Endothelial cell of umbilical vein (primary cell): Measurements from ENCODE around the gene KIAA1217. TPM values are rescaled to one million over a fixed set of nuclear protein-coding genes. Genes with fewer than 3 reads are reported as not detected.

Experiments used
- BruUV-seq: library from RNA; stranded (reverse); fragments of 400-500 nt; replicated peaks from 2 replicates; lab custom pipeline; 2021; lab: Mats Ljungman, UMichigan
- CTCF ChIA-PET: fragments of 300-600, 350-600 bp; sonication (Branson Sonifier 250); formaldehyde crosslinking; loops from one replicate; lab custom pipeline; 2021; ENCODE audit warnings: antibody characterized with exemption, inconsistent platforms; lab: Charles Lee
- POLR2A ChIA-PET: fragments of 300-600, 350-600 bp; sonication (Branson Sonifier 250); formaldehyde crosslinking; loops from one replicate; lab custom pipeline; 2021; ENCODE audit warnings: antibody characterized with exemption, inconsistent platforms; lab: Charles Lee
- DNase-seq: peaks from one replicate; pipeline ENCODE4 v3.0.0-alpha.2; 2011; ENCODE audit warnings: low read depth, low spot score
- FAIRE-seq: peaks from 2 replicates; lab custom pipeline; 2011; peaks lifted over from hg19 to GRCh38; lab: Jason Lieb, UNC
- H2AFZ ChIP-seq: 2 replicates; pipeline ENCODE4 v1.6.0; 2012; ENCODE audit warnings: low read depth, low read length, control low read depth, inconsistent platforms
- H3K27ac ChIP-seq: 2 replicates; pipeline ENCODE4 v1.5.1; 2011; ENCODE audit warnings: low read depth, mild to moderate bottlenecking, control low read depth, low read length, moderate library complexity; ENCODE audit not compliant: insufficient read depth
- H3K27me3 ChIP-seq, 2 experiments: 2 replicates each; pipeline versions ENCODE4 v1.6.0 to v1.6.1; 2011; ENCODE audit warnings: low read length in 2 of 2, mixed read lengths in 1 of 2; ENCODE audit not compliant: control insufficient read depth in 2 of 2, insufficient read depth in 2 of 2
- H3K36me3 ChIP-seq, 2 experiments: 2 replicates in 1 of 2; 3 replicates in 1 of 2; pipeline ENCODE4 v1.5.1; 2011; ENCODE audit warnings: low read length in 2 of 2, mild to moderate bottlenecking in 1 of 2, moderate library complexity in 1 of 2; ENCODE audit not compliant: control insufficient read depth in 2 of 2, insufficient read depth in 2 of 2; ENCODE audit errors: extremely low read depth in 1 of 2
- H3K4me1 ChIP-seq: 3 replicates; pipeline ENCODE4 v1.5.1; 2011; ENCODE audit warnings: mild to moderate bottlenecking, low read length; ENCODE audit not compliant: control insufficient read depth, insufficient read depth; ENCODE audit errors: extremely low read depth
- H3K4me2 ChIP-seq: 2 replicates; pipeline ENCODE4 v1.6.1; 2011; ENCODE audit warnings: low read length, control low read depth, mixed read lengths; ENCODE audit not compliant: insufficient read depth
- H3K4me3 ChIP-seq, 3 experiments: fragments of 200-600 bp in 1 of 3; sonication (generic), shearing (Covaris generic) in 1 of 3; replicated peaks in 1 of 3; 2 replicates each; pipeline ENCODE4 v1.5.1; 2011 to 2016; ENCODE audit warnings: control low read depth in 3 of 3, low read length in 3 of 3, mild to moderate bottlenecking in 2 of 3, inconsistent platforms in 1 of 3, low read depth in 1 of 3, moderate library complexity in 1 of 3; ENCODE audit not compliant: insufficient read depth in 1 of 3
- H3K79me2 ChIP-seq: 2 replicates; pipeline ENCODE4 v1.6.0; 2012; ENCODE audit warnings: low read length, inconsistent platforms; ENCODE audit not compliant: control insufficient read depth, insufficient read depth
- H3K9ac ChIP-seq: replicated peaks from 2 replicates; pipeline ENCODE3; 2011; ENCODE audit warnings: low read length, control low read depth; ENCODE audit not compliant: insufficient read depth; ENCODE audit errors: extremely low read depth
- H3K9me1 ChIP-seq: replicated peaks from 3 replicates; pipeline ENCODE4 v1.6.0; 2011; ENCODE audit warnings: mild to moderate bottlenecking, low read length; ENCODE audit not compliant: control insufficient read depth, insufficient read depth; ENCODE audit errors: extremely low read depth
- H3K9me3 ChIP-seq: replicated peaks from 2 replicates; pipeline ENCODE4 v1.5.1; 2012; ENCODE audit warnings: low read length, inconsistent platforms; ENCODE audit not compliant: control insufficient read depth, insufficient read depth
- H4K20me1 ChIP-seq: replicated peaks from 2 replicates; pipeline ENCODE3; 2011; ENCODE audit warnings: mild to moderate bottlenecking, low read length; ENCODE audit not compliant: control insufficient read depth, insufficient read depth; ENCODE audit errors: extremely low read depth
- CTCF ChIP-seq, 2 donors: IDR thresholded peaks; 1 replicate in 1 of 2; 2 replicates in 1 of 2; pipeline ENCODE4 v1.5.1; 2011; ENCODE audit warnings: low read length in 2 of 2, mild to moderate bottlenecking in 2 of 2, moderate library complexity in 2 of 2, control low read depth in 1 of 2, inconsistent platforms in 1 of 2, low read depth in 1 of 2; ENCODE audit not compliant: insufficient read depth in 1 of 2; ENCODE audit errors: extremely low read depth in 1 of 2
- EZH2 ChIP-seq: IDR thresholded peaks from 2 replicates; pipeline ENCODE4 v1.6.1; 2012; ENCODE audit warnings: borderline replicate concordance, low read depth, mild to moderate bottlenecking, moderate library complexity, low read length, inconsistent platforms; ENCODE audit not compliant: severe bottlenecking
- FOS ChIP-seq: IDR thresholded peaks from 2 replicates; pipeline ENCODE4 v1.6.1; 2011; ENCODE audit warnings: mild to moderate bottlenecking, low read length, moderate library complexity, borderline replicate concordance; ENCODE audit not compliant: insufficient read depth
- GATA2 ChIP-seq: IDR thresholded peaks from 2 replicates; pipeline ENCODE4 v1.7.0; 2011; ENCODE audit warnings: low read depth, mild to moderate bottlenecking, moderate library complexity, mixed read lengths, low read length; ENCODE audit not compliant: insufficient read length, insufficient read depth
- MAX ChIP-seq: IDR thresholded peaks from 2 replicates; pipeline ENCODE4 v1.6.1; 2011; ENCODE audit not compliant: insufficient read depth, insufficient read length
- MYC ChIP-seq: IDR thresholded peaks from one replicate; pipeline ENCODE4 v1.6.1; 2011; ENCODE audit warnings: mild to moderate bottlenecking, low read depth, low read length
- POLR2A ChIP-seq: IDR thresholded peaks from 2 replicates; pipeline ENCODE4 v1.6.1; 2012; ENCODE audit warnings: low read depth, mild to moderate bottlenecking, control low read depth, low read length
- POLR2AphosphoS5 ChIP-seq: IDR thresholded peaks from 2 replicates; pipeline ENCODE4 v1.6.1; 2012; ENCODE audit warnings: low read depth, mild to moderate bottlenecking, control low read depth, low read length, moderate library complexity; ENCODE audit not compliant: insufficient read depth
- dilution Hi-C: fragments of 300-500 bp; cut with MboI; formaldehyde crosslinking; loops from one replicate; pipeline ENCODE4 v1.15.0; 2019; ENCODE audit warnings: low sequenced_read_pairs; ENCODE audit not compliant: extremely low pct_ligation_motif_present
- intact Hi-C: fragments of 100-400 bp; cut with micrococcal nuclease; formaldehyde crosslinking; loops from one replicate; pipeline ENCODE4 v1.10.0; 2022
- polyA plus RNA-seq, 4 experiments: library from polyadenylated mRNA; depleted of rRNA in 3 of 4; stranded (reverse) in 3 of 4; unstranded in 1 of 4; fragments of >200 nt; gene quantifications; 2 replicates each; pipeline versions ENCODE4 v1.2.1 to v1.2.3, GENCODE V29; 2011 to 2012; ENCODE audit warnings: missing spikeins in 1 of 4
- total RNA-seq: library from RNA; stranded (reverse); gene quantifications from 2 replicates; pipeline ENCODE4 v1.2.3, GENCODE V29; 2021

Gene KIAA1217
- total and polyA plus RNA-seq, 2 donors (not counting 3 experiments of a cell fraction or from before 2014, with no cell fraction given): 0.83 to 10.3 TPM

GRCh38 chr10:24303522-24304310 is 94.8 kb downstream of the KIAA1217 start:
- CTCF ChIA-PET: no interaction called here
- FAIRE-seq: no peak
- no TSS peak for BruUV-seq

More at GRCh38 chr10:24303522-24304310, 94.8 kb downstream of the KIAA1217 start:
- Histone ChIP-seq H3K9me1 (no peaks in the 10 kb centered on the region), H3K79me2 (no peaks in the 10 kb centered on the region), H3K9me3 (no peaks in the 10 kb centered on the region), H3K4me3 (no peak overlapping the region), H3K27me3 (no peaks in the 10 kb centered on the region), H2AFZ (no peak overlapping the region), H3K4me2 (no peak overlapping the region), H3K36me3 (no peaks in the 10 kb centered on the region), H3K27ac (no peak overlapping the region), H3K9ac (no peak overlapping the region), H4K20me1 (no peaks in the 10 kb centered on the region), H3K4me1 (no peaks in the 10 kb centered on the region)
- dilution Hi-C loops (no loop called here), intact Hi-C loops (no loop called here)
- no peak for DNase-seq
- no peak for TF ChIP-seq CTCF (IDR thresholded peaks at IDR 0.05; ENCODE audit: extremely low read depth in 1 of 2, insufficient read depth in 1 of 2, low read depth in 1 of 2, low read length in 2 of 2)
- no peak for TF ChIP-seq FOS
- TF ChIP-seq MAX: no peak
- TF ChIP-seq POLR2A: no peak
- TF ChIP-seq EZH2: no peak
- no peak for TF ChIP-seq MYC
- no peak for TF ChIP-seq POLR2AphosphoS5
- TF ChIP-seq GATA2: no peak
- POLR2A ChIA-PET: no interaction called here
